ENCODE results near the gene SLC2A10.
A peak's percentile ranks its signal among the peaks of the same experiment; 100 is the strongest.

Gene SLC2A10

GRCh38 chr20:46764068-46764467 is 54.6 kb downstream of the SLC2A10 start (continued):
- TF ChIP-seq REST (tag by site-specific recombination; IDR thresholded peaks at IDR 0.05) (no peak), ZNF792 (tag by site-specific recombination; IDR thresholded peaks at IDR 0.05) (no peak), ZNF302 (tag by site-specific recombination; IDR thresholded peaks at IDR 0.05; ENCODE audit: low read depth) (no peak), ZSCAN16 (tag by site-specific recombination; IDR thresholded peaks at IDR 0.05) (no peak), ZSCAN4 (tag by site-specific recombination; IDR thresholded peaks at IDR 0.05) (no peak), ZBTB49 (tag by site-specific recombination; IDR thresholded peaks at IDR 0.05; ENCODE audit: low read depth) (no peak), ZNF513 (tag by site-specific recombination; IDR thresholded peaks at IDR 0.05) (no peak), ZNF175 (tag by site-specific recombination; IDR thresholded peaks at IDR 0.05) (no peak), MYNN (tag by site-specific recombination; IDR thresholded peaks at IDR 0.05; ENCODE audit: borderline replicate concordance) (no peak), ZNF366 (tag by site-specific recombination; conservative IDR thresholded peaks at IDR 0.05) (no peak)

- H3K27ac ChIP-seq (ENCODE audit: extremely low read depth, low read depth, low read length), result no peak overlapping the region
- H3K36me3 ChIP-seq (ENCODE audit: control insufficient read depth in 2 of 2, insufficient read depth in 1 of 2, low read length in 2 of 2), result no peaks in the 10 kb centered on the region
- TF ChIP-seq ZNF274 (IDR thresholded peaks at IDR 0.05; ENCODE audit: low read length), result no peak
- TF ChIP-seq ZNF274 (tag by site-specific recombination; IDR thresholded peaks at IDR 0.05; ENCODE audit: borderline replicate concordance), result no peak
- TF ChIP-seq PRDM1 (tag by site-specific recombination; IDR thresholded peaks at IDR 0.05), result 0 out of 2 replicates have a peak, but pooled peaks have one; percentile 30
- no peak for TF ChIP-seq ZSCAN18 (tag by site-specific recombination; IDR thresholded peaks at IDR 0.05)
- POLR2A ChIA-PET, result no interaction called here
- no peak overlapping the region for H3K4me3 ChIP-seq (ENCODE audit: low read depth, low read length)
- CTCF ChIA-PET, result interaction anchor here (2.1 kb wide), 1 partner anchor 11 kb away, joined by 4 read pairs; no protein-coding TSS in a partner anchor
- H3K9me3 ChIP-seq (ENCODE audit: control insufficient read depth, insufficient read depth, low read depth, low read length), result no peaks in the 10 kb centered on the region
- H3K4me1 ChIP-seq (ENCODE audit: control insufficient read depth, insufficient read depth, low read length), result no peaks in the 10 kb centered on the region
Measured at GRCh38 chr20:46765506-46766120, 56.2 kb downstream of the SLC2A10 start.
